Measurements from ENCODE around the gene KDELR3.

KDELR3 gene

GRCh38 chr22:38467904-38468442, at the start of gene KDELR3:
TSS of gene KDELR3 (plus strand) at chr22:38468096. CDS start at chr22:38468234, 138 bp downstream.
- DNase-seq: no peak

- no peak for DNase-seq
Measured at GRCh38 chr22:38418589-38418988, 49.3 kb upstream of the KDELR3 start.

GRCh38 chr22:38419121-38419857, 48.6 kb upstream of the KDELR3 start:
- no peak for DNase-seq

- DNase-seq: no peak
Measured at GRCh38 chr22:38419858-38420160, 48.1 kb upstream of the KDELR3 start.

- no peak for DNase-seq
Measured at GRCh38 chr22:38420734-38421133, 47.2 kb upstream of the KDELR3 start.

- DNase-seq: no peak
Measured at GRCh38 chr22:38422611-38423511, 45.0 kb upstream of the KDELR3 start.

GRCh38 chr22:38423512-38424503, 44.1 kb upstream of the KDELR3 start:
- peak; percentile 19 for DNase-seq

GRCh38 chr22:38424525-38425080, 43.3 kb upstream of the KDELR3 start:
- no peak for DNase-seq

- DNase-seq: no peak
Measured at GRCh38 chr22:38426628-38427027, 41.3 kb upstream of the KDELR3 start.

- DNase-seq: no peak
Measured at GRCh38 chr22:38427465-38427864, 40.4 kb upstream of the KDELR3 start.

GRCh38 chr22:38427940-38428339, 40.0 kb upstream of the KDELR3 start:
- no peak for DNase-seq

GRCh38 chr22:38428714-38429113, 39.2 kb upstream of the KDELR3 start:
- DNase-seq: no peak

GRCh38 chr22:38429499-38430068, 38.3 kb upstream of the KDELR3 start:
- no peak for DNase-seq

- DNase-seq: no peak
Measured at GRCh38 chr22:38431266-38432010, 36.5 kb upstream of the KDELR3 start.

GRCh38 chr22:38432264-38432663, 35.6 kb upstream of the KDELR3 start:
- no peak for DNase-seq

- no peak for DNase-seq
Measured at GRCh38 chr22:38433871-38434270, 34.0 kb upstream of the KDELR3 start.

- no peak for DNase-seq
Measured at GRCh38 chr22:38435010-38435409, 32.9 kb upstream of the KDELR3 start.

- DNase-seq: no peak
Measured at GRCh38 chr22:38435965-38436364, 31.9 kb upstream of the KDELR3 start.

- no peak for DNase-seq
Measured at GRCh38 chr22:38436629-38437395, 31.1 kb upstream of the KDELR3 start.

GRCh38 chr22:38437416-38437815, 30.5 kb upstream of the KDELR3 start:
- no peak for DNase-seq

Data from MV-4-11 (cell line).